Measurements from ENCODE around the gene BHLHE41. TPM values are rescaled to one million over a fixed set of nuclear protein-coding genes. Genes with fewer than 3 reads are reported as not detected.

Gene BHLHE41
- polyA plus RNA-seq, 1 of the 3 experiments (the other 2 are of a cell fraction), result 16.1 TPM

- Histone ChIP-seq H3F3A (replicated peaks; ENCODE audit: insufficient read depth) (no peaks in the 10 kb centered on the region), H3K79me2 (ENCODE audit: insufficient read depth) (no peaks in the 10 kb centered on the region), H3K9me3 (no peaks in the 10 kb centered on the region), H3K36me3 (replicated peaks in 1 of 2; ENCODE audit: control insufficient read depth in 1 of 2, insufficient read depth in 2 of 2, low read length in 1 of 2) (no peaks in the 10 kb centered on the region), H3K9ac (no peak overlapping the region), H3K27me3 (ENCODE audit: insufficient read depth) (no peaks in the 10 kb centered on the region), H4K20me1 (ENCODE audit: insufficient read depth) (no peaks in the 10 kb centered on the region), H3K4me3 (ENCODE audit: low read depth in 2 of 2, low read length in 1 of 2) (no peak overlapping the region), H3K4me2 (no peak overlapping the region), H2AFZ (ENCODE audit: low read depth) (no peak overlapping the region), H3K9me2 (no peaks in the 10 kb centered on the region), H3K4me1 (ENCODE audit: control insufficient read depth in 1 of 2, insufficient read depth in 2 of 2, low read depth in 1 of 2, low read length in 1 of 2) (no peaks in the 10 kb centered on the region; a peak in 3 of 4 replicates), H3K27ac (ENCODE audit: low read depth in 2 of 2, low read length in 1 of 2) (no peak overlapping the region)
- peak; percentile 40 for DNase-seq
- ChIA-PET POLR2A (no interaction called here), CTCF (interaction anchor here (0.6 to 1.9 kb wide), 18 partner anchors 9 to 695 kb away, joined by 3 to 21 read pairs (median 3); partner anchors contain the start of gene RASSF8)
- TF ChIP-seq RAD21 (IDR thresholded peaks at IDR 0.05; ENCODE audit: low read length) (peak; percentile 79), FOSL2 (IDR thresholded peaks at IDR 0.05; ENCODE audit: borderline replicate concordance, low read depth) (no peak), SMC3 (IDR thresholded peaks at IDR 0.05; ENCODE audit: low read depth, low read length) (peak; percentile 47), CTCF (IDR thresholded peaks at IDR 0.05) (peak; percentile 34; the same call in 1 of the 2 replicates), TEAD4 (IDR thresholded peaks at IDR 0.05; ENCODE audit: borderline replicate concordance, insufficient read depth) (no peak)
- 90% methylated on average over 6 of the region's 6 CpGs for WGBS (ENCODE audit: low lambda C conversion rate)
These were observed 33.0 kb downstream of the BHLHE41 start for GRCh38 chr12:26091822-26092221.

DNA sequence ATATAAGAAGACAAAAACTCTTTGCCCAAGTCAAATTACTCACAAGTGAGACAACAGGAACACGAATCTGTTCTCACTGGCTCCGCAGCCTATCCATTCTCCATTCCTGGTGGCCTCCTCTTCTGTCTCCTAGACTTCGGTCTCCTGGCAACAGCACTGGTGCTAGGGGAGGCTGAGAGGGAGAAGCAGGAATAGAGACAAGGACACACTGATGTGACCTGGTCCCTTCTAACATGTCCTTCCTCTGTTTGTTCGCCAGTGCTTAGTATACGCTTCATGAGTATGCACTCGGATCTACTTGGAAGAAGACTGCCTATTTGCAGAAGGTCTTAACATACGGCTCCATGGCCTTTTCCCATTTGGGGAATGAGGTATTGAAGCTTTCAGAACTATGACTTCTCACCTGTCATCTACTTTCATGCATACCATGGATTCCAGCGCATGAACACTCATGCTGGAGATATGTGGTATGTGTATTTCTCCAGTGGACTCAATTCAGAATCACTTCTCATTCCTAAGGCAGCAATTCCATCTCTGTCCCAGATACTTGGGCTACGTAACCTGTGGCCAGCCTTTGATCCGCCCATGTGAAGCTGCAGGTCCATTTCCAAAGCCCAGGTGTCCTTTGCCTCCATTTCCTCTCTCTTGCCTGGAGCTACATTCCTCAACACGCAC, 33.9 kb downstream of the BHLHE41 start:
- H3K9ac ChIP-seq, result no peak overlapping the region
- no peak for TF ChIP-seq SMC3 (IDR thresholded peaks at IDR 0.05; ENCODE audit: low read depth, low read length)
- no peak for TF ChIP-seq YY1 (IDR thresholded peaks at IDR 0.05; ENCODE audit: low read depth)
- TF ChIP-seq ELF1 (IDR thresholded peaks at IDR 0.05), result no peak
- TF ChIP-seq GATA2 (CRISPR knock-in tag; IDR thresholded peaks at IDR 0.05), result no peak
- TF ChIP-seq RAD21 (IDR thresholded peaks at IDR 0.05; ENCODE audit: low read length), result no peak
- no peak for TF ChIP-seq POLR2AphosphoS5 (IDR thresholded peaks at IDR 0.05; ENCODE audit: low read depth, low read length)
- TF ChIP-seq FOXJ3 (CRISPR knock-in tag; IDR thresholded peaks at IDR 0.05), result no peak
- no peak for TF ChIP-seq FOXM1 (IDR thresholded peaks at IDR 0.05; ENCODE audit: low read depth)
- TF ChIP-seq, protein P1, sequence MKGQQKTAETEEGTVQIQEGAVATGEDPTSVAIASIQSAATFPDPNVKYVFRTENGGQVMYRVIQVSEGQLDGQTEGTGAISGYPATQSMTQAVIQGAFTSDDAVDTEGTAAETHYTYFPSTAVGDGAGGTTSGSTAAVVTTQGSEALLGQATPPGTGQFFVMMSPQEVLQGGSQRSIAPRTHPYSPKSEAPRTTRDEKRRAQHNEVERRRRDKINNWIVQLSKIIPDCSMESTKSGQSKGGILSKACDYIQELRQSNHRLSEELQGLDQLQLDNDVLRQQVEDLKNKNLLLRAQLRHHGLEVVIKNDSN (IDR thresholded peaks at IDR 0.05; ENCODE audit: borderline replicate concordance, low read depth), result no peak
- no peak for TF ChIP-seq GABPA (IDR thresholded peaks at IDR 0.05; ENCODE audit: low read depth)
- H4K20me1 ChIP-seq (ENCODE audit: insufficient read depth), result no peaks in the 10 kb centered on the region
- no peaks in the 10 kb centered on the region for H3K27me3 ChIP-seq (ENCODE audit: insufficient read depth)
- H3F3A ChIP-seq (replicated peaks; ENCODE audit: insufficient read depth), result no peaks in the 10 kb centered on the region
- H2AFZ ChIP-seq (ENCODE audit: low read depth), result no peak overlapping the region
- no peak overlapping the region for H3K4me3 ChIP-seq (ENCODE audit: low read depth in 2 of 2, low read length in 1 of 2)
- DNase-seq, result no peak
- no peaks in the 10 kb centered on the region for H3K9me3 ChIP-seq
- ChIA-PET POLR2A (no interaction called here), CTCF (interaction anchor here (0.6 to 1.9 kb wide), 12 partner anchors 9 to 695 kb away, joined by 3 to 21 read pairs (median 4); partner anchors contain the start of gene RASSF8)
- H3K9me2 ChIP-seq, result no peaks in the 10 kb centered on the region
- no peaks in the 10 kb centered on the region; a peak in 3 of 4 replicates for H3K4me1 ChIP-seq (ENCODE audit: control insufficient read depth in 1 of 2, insufficient read depth in 2 of 2, low read depth in 1 of 2, low read length in 1 of 2)
- WGBS (ENCODE audit: low lambda C conversion rate), result 85% methylated on average over 11 of the region's 11 CpGs
- H3K36me3 ChIP-seq (replicated peaks in 1 of 2; ENCODE audit: control insufficient read depth in 1 of 2, insufficient read depth in 2 of 2, low read length in 1 of 2), result no peaks in the 10 kb centered on the region
- no peak overlapping the region for H3K4me2 ChIP-seq
- no peak overlapping the region for H3K27ac ChIP-seq (ENCODE audit: low read depth in 2 of 2, low read length in 1 of 2)
- H3K79me2 ChIP-seq (ENCODE audit: insufficient read depth), result no peaks in the 10 kb centered on the region
